ENCODE data around the gene CAMTA1.

The CAMTA1 gene

DNA sequence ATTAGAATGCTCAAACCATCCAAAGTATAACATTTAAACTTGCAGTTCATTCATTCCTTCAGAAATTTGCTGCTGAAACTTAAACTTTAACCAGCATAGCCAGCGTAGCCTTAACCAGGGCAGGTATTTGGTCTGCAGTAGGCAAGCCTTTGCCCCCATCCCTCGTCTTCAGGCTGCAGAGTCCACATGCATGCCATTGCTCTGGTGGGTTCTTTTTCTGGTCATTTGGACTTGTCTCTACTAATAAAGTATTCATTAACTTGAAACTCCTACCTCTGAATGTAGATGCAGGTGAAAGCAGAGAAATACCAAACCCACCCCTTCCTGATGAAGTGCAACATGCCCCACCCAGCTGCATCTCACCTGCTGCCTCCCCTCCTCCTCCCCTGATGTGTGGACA lies 100.2 kb downstream of the CAMTA1 start:
- no peak for DNase-seq

DNA sequence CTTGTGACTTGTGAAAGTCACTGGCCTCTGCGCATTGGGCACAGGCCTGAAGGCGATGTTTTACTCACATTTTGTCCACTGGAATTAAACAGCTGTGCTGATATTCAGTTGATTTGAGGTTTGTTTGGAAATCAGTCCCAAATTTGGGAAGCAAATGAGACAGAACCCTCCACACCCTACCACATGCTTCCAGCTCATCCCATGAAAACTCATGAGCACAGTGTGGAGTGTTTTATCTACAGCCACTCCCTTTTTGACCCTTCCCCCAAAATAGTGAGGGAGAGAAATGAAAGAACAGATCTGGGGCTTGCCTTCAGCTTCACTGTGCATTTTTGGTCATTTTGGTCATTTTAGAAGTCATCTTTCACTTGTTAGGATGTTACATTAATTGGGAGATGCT lies 101.3 kb downstream of the CAMTA1 start:
- DNase-seq: no peak

DNA sequence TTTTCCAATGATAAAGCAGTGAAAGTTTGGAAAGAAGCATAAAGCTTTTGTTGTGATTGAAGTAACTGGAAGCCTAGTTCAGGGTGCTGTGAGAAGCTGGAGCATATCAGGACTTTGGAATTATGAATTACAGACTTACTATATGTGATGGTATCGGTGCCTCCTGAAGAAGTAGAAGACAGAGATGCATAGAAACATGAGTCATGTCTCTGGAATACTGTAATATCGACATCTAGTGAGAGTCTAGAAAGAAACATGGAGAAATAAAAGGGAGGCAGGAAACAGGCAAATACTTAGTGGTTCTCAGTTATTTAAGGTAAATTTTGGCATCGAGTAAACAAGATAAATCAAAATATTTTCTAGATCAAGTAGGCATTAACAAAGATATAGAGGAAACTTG lies 103.0 kb downstream of the CAMTA1 start:
- DNase-seq: no peak

DNA sequence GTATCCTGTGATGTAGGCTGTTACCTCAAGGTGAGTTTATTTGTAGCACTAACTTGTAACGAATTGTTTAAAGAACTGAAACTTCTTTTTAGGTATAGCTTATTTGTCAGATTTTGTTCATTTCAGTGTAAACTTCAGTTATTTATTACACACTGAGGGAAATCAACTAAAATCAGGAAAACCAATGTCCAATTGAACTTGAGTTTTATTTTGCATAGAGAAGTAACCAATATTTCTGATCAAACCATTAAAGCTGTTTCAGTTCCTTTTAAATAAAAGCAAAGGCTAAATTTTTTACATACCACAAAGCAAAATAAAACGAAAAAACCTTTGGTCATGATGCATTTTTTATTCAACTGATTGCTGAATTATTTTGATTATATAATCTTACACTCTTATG lies 103.6 kb downstream of the CAMTA1 start:
- no peak for DNase-seq

DNA sequence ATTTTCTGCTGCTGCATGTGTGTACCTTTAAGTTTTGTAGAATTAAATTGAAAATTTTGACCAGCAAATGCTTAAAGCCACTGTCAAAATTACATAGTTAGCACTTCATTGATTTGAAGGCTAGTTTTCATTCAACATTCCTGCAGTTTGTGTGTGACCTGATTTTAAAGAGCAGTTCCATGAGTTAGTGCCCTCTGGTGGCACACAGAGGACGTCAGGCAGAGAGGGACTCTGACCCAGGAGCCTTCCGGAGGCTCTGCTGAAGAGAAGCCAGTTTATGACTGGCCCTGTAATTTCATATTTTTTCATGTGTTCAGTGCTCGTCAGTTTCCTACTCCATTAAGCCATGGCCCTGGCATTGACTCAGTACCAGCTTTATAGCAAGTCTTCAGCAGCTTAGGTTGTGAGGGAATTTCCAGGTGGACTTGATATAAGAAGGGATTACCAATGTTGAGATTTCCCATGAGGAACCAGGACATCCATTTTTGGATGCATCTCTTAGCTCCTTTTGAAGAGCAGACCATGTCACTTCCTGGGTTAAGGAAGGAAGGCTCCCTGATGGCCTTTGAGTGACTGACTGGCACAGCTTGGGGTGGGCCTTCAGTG lies 104.7 kb downstream of the CAMTA1 start:
- DNase-seq: peak; percentile 13

DNA sequence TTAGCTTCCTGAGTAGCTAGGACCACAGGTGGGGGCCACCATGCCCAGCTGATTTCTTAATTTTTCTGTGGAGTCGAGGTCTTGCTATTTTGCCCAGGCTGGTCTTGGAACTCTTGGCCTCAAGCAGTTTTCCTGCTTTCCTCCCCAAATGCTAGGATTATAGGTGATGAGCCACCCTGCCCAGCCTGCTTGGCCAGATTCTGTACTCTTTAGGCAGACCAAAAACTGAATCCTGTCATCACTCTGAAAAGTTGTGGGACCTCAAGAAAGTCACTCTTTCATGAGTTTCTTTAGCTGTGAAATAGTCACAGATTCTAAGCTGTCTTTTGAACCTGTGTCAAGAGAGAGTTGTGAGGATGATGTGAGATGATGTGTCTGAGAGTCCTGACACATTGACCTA lies 105.4 kb downstream of the CAMTA1 start:
- DNase-seq: no peak

DNA sequence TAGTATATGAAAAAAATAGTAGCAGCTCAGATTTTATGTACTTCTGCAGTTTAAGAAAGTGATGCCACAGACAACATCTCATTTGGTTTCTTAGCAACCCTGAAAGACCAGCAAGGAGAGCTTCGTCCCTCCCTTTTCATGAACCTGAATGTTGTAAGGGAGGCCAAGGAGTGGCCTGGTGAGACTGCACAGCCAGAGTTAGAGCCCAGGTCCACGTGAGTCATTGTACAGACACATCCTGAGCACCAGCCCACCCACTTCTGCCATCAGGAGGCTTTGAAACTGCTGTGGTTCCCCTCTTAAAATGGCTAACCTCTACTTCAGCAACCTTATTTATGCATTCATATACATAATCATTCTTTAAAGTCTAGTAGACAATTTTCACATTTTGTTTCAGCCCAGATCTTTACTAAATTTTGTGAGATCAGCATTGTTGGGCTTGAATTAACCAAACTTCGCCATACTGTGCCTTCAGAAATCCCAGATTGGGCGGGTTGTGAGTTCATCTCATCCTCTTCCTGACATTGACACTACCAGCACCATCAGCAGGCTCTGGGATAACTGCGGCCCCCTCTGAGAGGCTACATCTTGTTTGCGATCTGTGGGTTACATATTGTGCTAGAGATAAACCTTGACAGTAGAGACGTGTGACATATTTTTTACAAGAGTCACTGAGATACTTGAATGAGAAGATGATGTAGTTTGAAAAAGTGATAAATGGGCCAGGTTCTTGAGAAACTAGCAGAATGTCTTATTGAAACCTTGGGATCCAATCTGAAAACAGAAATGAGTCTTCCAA lies 106.7 kb downstream of the CAMTA1 start:
- no peak for DNase-seq

DNA sequence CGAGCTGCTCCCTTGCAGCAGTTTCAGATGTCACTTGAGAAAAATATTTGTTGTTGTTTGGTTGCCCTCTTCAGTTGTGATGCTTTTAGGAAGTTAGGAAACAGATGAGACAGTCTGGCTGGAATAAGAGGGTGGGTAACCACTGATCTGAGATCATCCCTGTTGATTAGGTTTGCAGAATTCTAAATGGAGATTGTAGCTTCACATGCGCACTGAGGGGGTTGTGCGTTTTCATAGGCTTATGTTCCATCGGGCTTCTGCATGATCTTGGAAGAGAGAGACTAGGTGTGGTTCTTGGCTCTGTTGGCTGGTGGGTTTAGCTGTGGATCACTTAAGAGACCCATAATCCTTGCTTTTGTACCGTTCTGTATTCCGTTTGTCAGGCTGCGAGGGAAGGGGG lies 108.1 kb downstream of the CAMTA1 start:
- no peak for DNase-seq

DNA sequence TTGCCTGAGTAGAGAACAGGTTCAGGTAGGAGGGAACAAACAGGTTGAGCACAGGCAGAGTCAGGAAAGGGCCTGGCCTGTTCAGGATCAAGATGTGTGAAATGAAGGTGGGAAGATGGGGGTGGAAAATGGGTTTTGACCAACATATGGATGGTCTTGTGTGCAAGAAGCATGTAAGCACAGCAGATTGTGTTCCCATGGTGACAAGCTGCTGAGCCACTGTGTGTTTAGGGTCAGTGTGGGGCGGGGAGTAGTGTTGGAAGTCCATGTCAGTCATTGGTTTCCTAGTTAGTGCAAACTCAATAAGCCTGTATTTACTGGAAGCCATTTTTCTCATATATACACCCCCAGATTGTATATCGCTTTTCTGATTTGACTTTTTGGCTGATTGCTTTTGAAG lies 111.9 kb downstream of the CAMTA1 start:
- no peak for DNase-seq

DNA sequence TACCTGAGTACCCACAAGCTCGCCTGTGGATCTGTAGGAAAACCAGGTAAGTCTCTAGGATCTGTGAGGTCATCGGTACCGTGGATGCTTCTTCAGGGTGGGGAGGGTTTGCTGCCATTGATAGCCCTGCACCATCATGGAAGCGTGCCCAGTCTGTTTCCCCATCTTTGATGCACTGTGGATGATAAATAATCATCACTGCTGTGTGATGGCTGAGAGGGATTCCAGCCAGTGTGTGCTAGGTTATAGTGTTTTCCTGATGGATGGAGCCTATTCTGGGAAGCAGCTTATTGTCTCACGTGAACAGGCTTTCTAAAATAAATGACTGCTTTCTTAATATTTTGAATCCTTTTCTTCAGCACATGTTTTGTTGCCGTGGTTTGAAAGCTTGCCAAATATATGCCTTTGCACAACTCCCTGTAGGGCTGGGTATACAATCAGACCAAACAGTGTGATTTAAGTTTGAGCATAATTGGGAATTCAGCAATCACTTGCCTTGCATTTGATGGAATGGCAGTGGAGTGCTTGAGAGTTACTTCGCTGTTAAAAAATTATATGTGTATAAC lies 113.8 kb downstream of the CAMTA1 start:
- DNase-seq: no peak

DNA sequence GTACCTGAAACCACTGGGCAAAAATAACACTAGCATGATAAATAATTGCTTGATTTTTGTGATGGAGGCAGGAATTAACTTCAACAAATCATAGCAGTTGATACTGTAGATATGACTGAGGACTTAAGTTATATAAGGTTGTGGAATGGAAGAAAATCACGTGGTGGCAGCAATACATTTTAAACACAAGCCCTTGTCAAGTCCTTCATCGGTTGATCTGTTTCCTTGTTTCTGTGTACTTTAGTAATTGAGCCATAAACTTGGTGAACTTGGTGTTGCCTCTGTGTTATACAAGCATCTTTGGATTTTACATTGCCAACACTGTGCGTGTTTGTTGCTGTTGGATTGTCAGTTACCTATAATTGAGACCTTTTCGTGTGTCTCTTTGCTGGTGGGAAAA lies 114.4 kb downstream of the CAMTA1 start:
- DNase-seq: no peak

DNA sequence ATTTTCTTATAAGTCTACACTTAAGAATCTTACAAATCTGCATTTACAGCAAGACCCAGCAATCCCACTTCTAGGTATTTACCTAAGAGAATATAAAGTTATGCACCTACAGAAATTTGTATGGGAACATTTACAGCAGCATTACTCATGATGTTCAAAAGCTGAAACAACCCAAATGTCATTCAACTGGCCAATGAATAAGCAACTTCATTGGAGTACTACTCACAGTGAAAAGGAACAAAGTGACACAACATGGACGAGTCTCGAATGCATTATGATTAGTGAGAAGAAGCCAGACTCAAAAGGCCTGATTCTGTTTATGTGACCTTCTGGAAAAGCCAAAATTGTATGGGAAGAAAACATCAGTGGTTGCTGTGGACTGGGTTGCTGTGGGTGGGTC lies 116.9 kb downstream of the CAMTA1 start:
- DNase-seq: no peak

DNA sequence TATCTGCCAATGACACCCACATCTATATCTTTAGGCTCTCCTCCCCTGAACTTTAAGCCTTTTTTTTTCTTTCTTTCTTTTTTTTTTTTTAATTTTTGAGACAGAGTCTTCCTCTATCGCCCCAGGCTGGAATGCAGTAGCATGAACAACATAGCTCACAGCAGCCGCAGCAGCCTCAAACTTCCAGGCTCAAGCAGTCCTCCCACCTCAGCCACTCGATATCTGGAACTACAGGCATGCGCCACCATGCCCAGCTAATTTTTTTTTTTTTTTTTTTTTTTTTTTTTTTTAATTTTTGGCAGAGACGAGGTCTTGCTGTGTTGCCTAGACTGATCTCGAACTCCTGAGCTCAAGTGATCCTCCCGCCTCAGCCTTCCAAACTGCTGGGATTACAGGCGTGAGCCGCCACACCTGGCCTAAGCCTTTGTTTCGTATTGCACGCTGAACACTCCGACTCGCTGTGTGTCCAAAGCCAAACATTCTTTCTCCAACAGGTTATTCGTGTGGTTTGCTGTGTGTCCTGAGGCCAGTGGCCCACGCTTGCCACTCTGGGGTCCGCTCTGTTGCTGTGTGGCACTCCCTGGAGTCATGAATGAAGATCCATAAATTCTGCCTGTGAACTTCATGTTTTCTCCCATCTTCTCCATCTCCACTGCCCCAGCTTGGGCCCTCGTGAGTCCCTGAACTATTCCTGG lies 119.4 kb downstream of the CAMTA1 start:
- no peak for DNase-seq

DNA sequence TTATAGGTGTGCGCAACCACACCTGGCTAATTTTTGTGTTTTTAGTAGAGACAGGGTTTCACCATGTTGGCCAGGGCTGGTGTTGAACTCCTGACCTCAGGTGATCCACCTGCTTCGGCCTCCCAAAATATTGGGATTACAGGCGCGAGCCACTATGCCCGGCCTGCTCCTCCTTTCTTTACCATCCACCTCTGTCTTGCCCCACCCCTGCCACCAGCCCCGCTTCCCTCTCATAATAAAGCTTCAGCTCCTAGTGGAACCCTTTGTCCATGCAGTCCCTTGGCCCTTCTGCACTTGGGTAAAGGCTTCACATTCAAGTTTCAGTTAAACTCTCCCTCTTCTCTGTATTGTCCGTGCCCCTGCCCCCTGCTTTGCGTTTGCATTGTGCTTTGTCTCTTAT lies 120.1 kb downstream of the CAMTA1 start:
- DNase-seq: no peak

DNA sequence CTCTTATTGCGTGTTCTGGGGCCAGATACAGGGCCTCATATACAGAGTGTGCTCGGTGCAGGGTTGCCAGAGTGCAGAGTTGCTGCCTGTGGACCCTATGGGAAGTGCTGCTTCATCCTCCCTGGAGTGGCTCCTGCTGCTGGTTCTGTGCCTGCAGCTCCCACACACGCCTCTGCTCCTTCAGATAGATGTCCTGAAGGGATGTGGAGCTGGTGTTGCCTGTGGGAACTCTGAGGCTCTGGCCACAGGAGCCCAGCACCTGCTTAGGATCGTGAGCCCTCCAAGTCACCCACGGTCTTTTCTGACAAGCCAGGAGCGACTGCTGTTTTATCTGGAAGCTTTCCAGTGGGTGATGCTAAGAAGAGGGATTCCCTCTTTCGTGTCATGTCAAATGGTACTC lies 120.5 kb downstream of the CAMTA1 start:
- no peak for DNase-seq

DNA sequence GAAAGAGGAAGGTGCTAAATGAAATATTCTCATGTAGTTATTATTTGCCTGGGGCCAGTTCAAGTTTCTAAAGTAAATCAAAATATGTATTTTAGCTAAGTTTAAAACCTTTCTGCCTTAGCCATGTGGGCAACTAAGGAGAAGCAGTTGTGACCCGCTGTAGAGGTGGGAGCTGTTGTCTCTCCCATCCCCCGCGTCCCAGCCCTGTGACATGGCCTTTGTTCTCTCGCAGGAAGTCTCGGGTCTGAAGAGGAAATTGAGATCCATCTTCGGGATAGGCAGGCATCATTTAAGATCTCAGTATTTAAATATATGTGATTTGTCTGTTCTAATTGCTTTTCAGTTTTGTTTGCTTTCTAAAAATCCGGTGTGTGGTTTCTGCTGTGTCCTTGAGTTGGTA lies 121.5 kb downstream of the CAMTA1 start:
- no peak for DNase-seq

DNA sequence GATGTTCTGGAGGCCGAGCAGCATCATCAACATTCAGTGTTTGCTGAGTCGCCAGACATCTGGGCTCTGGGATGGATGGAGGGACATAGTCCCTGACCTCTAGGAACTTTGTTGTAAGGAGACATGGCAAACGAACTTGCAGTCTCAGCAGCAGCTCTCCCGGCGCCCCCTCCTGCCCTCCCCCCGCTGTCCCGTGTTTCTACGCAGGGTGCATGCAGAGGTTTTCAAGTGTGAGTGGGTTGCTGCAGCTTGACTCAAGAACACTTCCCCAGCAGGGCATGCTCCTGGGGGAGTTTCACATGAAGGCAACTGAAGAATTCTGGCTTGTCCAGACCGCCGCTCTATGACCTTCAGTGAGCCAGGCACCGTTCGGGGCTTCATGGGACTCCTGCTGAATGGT lies 121.9 kb downstream of the CAMTA1 start:
- no peak for DNase-seq

DNA sequence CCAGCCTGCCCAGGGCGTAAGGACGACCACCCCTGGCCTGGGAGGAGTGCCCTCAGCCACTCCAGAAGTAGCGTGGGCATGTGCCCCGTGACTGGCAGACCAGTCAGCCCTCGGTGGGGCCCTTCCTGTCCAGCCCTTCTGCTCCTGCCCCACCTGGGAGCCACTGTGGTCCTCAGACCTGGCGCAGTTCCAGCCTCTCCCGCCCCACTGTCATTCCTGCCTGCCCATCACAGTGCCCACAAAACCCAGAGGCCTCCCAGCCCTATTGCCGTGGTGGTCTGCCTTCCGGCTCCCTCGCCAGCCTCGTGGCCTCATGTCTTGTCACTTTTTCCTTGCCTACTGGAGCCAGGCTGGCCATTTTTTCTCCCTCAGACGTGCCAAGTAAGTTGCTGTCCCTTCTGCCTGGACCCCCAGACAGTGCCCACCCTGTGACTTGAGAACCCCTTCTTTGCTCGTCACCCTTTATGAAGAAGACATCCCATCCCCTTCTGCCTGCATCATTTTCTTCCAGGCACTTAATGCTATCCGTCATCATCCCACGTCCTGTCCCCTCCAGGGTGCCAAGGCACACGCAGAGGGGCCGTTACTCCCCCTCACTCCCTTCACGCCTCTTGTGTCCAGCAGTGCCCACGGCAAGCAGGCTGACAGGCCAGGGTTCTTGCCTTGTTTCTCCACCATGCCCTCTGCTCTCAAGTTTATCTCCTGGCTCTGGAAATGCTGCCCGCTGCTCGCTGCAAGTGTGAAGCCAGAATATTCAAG lies 122.6 kb downstream of the CAMTA1 start:
- no peak for DNase-seq

DNA sequence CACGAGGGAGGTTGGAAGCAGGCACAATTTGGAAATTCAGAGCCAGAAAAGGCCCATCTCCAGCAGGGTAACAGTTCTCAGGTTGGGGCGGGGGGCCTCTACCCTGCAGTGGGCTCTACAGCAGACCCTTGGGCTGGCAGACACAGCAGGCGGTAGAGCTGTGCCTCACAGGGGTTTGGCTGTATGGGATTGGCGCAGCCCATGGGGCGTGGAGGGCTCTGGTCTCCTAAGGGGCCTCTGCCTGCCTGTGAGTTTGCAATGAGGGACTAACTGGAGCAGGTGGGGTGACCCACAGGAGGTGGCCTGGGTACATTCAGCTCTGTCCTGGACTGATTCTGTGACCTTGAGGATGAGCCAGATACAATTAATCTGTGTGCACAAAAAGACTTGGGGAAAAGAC lies 124.1 kb downstream of the CAMTA1 start:
- DNase-seq: no peak

DNA sequence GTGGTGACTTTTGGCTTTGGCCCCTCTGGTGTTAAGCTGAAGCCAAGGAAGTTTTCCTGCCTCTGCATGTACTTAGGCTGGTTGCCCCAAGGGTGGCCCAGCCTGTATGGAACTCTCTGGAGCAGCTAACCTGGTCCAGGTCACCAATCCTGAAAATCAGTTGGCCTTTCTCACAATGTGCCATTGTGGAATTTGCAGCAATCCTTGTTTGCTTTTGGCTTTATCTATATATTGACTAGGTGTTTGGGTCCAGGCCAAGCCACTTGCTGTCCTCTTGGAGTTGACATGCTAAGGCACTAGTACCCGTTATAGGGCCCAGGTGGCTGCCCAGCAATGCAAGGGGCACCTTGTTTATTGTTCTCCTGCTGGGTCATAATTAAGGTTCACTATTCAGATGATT lies 124.6 kb downstream of the CAMTA1 start:
- DNase-seq: no peak

DNA sequence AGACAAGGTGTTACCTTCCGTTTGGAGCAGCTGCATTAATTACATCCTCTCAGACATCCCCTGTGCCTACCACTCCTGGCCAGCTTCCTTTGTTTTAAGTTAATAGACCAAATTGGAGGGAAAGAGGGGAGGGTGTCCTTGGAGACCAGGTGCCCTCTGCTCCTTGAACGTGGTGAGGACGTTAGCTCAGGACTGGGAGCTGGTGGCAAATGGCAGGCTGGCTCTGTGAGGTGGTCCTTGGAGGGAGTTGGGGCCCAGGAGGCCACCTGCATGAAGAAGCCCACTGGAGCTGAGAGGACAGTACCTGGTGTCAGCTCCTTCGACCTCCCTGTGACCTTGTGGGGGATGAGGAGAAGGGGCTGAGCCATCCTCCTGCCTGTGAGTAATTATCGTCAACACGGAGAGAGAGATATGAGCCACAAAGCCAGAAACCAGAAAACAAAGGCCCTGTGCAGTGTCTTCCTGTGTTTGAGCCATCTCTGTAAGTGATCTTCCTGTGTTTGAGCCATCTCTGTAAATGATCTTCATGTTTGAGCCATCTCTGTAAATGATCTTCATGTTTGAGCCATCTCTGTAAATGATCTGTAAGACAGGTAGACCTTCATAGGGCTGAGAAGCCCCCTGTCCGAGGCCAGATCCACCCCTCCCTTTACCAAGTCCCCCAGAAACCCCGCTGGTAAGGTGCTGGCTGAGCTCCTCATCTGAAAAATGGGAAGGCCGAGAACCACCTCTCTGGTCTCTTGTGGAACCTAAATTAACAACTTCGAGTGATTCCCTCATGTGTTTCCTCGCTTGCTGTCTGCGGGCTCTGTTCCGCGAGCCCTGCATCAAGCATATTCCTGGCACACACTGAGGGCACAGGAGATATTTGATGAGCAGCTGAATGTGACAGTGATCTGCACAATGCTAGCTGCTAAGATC lies 126.0 kb downstream of the CAMTA1 start:
- no peak for DNase-seq

DNA sequence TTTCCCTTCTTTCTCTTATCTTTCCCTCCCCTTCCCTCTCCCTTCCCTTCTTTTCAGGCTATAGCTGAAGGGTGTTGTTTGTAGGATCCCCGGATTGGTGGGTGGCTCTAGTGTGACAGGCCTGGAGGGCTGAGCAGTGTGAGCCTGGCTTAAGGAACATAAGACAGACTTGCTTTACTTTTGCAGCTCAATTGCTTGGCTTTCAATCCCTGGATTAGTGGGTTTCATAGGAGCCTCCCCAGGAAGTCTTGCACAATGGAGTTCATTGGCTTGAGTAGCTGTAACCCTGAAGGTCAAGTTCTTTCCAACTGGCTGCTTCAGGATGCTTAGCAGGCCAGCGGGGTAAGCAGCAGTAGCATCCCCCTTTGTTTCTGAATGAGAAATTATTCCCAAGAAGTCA lies 126.7 kb downstream of the CAMTA1 start:
- DNase-seq: no peak
